ENCODE data around the gene CELSR1. TPM values are rescaled to one million over a fixed set of nuclear protein-coding genes. Genes with fewer than 3 reads are reported as not detected.

CELSR1 gene
- total RNA-seq, 1 donor from 2014 or later, result 27.6 TPM

GRCh38 chr22:46421267-46421666, 116.2 kb downstream of the CELSR1 start:
- TF ChIP-seq EZH2 (IDR thresholded peaks at IDR 0.05; ENCODE audit: insufficient read depth, low read length), result no peak
- no peak for TF ChIP-seq CTCF (IDR thresholded peaks at IDR 0.05; ENCODE audit: insufficient read depth, low read depth, low read length)
- Histone ChIP-seq H3K36me3 (ENCODE audit: insufficient read depth, low read length) (no peaks in the 10 kb centered on the region), H4K20me1 (ENCODE audit: insufficient read depth, low read length) (no peaks in the 10 kb centered on the region), H2AFZ (ENCODE audit: low read depth, low read length) (no peak overlapping the region), H3K27ac (ENCODE audit: low read depth, low read length) (no peak overlapping the region), H3K9me3 (ENCODE audit: insufficient read depth, low read depth, low read length) (no peaks in the 10 kb centered on the region), H3K4me1 (ENCODE audit: insufficient read depth, low read length) (peaks cover 22% of the 10 kb centered on the region), H3K27me3 (ENCODE audit: insufficient read depth, low read length) (no peaks in the 10 kb centered on the region), H3K79me2 (ENCODE audit: insufficient read depth, low read length) (no peaks in the 10 kb centered on the region), H3K4me2 (ENCODE audit: low read length) (no peak overlapping the region), H3K4me3 (ENCODE audit: insufficient read depth, low read depth, low read length) (no peak overlapping the region), H3K9ac (ENCODE audit: low read length) (no peak overlapping the region)
- Mint-ChIP-seq H3K4me1 (ENCODE audit: low read depth, unreplicated experiment) (peaks cover 26% of the 10 kb centered on the region), H3K9me3 (ENCODE audit: unreplicated experiment) (peaks cover 14% of the 10 kb centered on the region), H3K27ac (ENCODE audit: unreplicated experiment) (no peak overlapping the region), H3K27me3 (ENCODE audit: low read depth, unreplicated experiment) (no peaks in the 10 kb centered on the region), H3K36me3 (ENCODE audit: low read depth, unreplicated experiment) (peaks cover 20% of the 10 kb centered on the region), H3K4me3 (ENCODE audit: unreplicated experiment) (no peak overlapping the region)
- DNase-seq (ENCODE audit: low read depth), result no peak
- FAIRE-seq, result no peak

- no peaks in the 10 kb centered on the region for H3K9me3 ChIP-seq (ENCODE audit: insufficient read depth, low read depth, low read length)
- Mint-ChIP-seq H3K4me1 (ENCODE audit: low read depth, unreplicated experiment) (peaks cover 19% of the 10 kb centered on the region), H3K9me3 (ENCODE audit: unreplicated experiment) (peaks cover 2% of the 10 kb centered on the region), H3K27ac (ENCODE audit: unreplicated experiment) (no peak overlapping the region), H3K27me3 (ENCODE audit: low read depth, unreplicated experiment) (no peaks in the 10 kb centered on the region), H3K4me3 (ENCODE audit: unreplicated experiment) (no peak overlapping the region), H3K36me3 (ENCODE audit: low read depth, unreplicated experiment) (peaks cover 13% of the 10 kb centered on the region)
- H3K79me2 ChIP-seq (ENCODE audit: insufficient read depth, low read length), result no peaks in the 10 kb centered on the region
- no peak for FAIRE-seq
- H4K20me1 ChIP-seq (ENCODE audit: insufficient read depth, low read length), result no peaks in the 10 kb centered on the region
- H3K9ac ChIP-seq (ENCODE audit: low read length), result no peak overlapping the region
- no peaks in the 10 kb centered on the region for H3K36me3 ChIP-seq (ENCODE audit: insufficient read depth, low read length)
- H2AFZ ChIP-seq (ENCODE audit: low read depth, low read length), result no peak overlapping the region
- H3K4me2 ChIP-seq (ENCODE audit: low read length), result no peak overlapping the region
- TF ChIP-seq EZH2 (IDR thresholded peaks at IDR 0.05; ENCODE audit: insufficient read depth, low read length) (no peak), CTCF (IDR thresholded peaks at IDR 0.05; ENCODE audit: insufficient read depth, low read depth, low read length) (no peak)
- H3K27ac ChIP-seq (ENCODE audit: low read depth, low read length), result no peak overlapping the region
- H3K27me3 ChIP-seq (ENCODE audit: insufficient read depth, low read length), result no peaks in the 10 kb centered on the region
- peaks cover 30% of the 10 kb centered on the region for H3K4me1 ChIP-seq (ENCODE audit: insufficient read depth, low read length)
- no peak overlapping the region for H3K4me3 ChIP-seq (ENCODE audit: insufficient read depth, low read depth, low read length)
- DNase-seq (ENCODE audit: low read depth), result no peak
Measured at GRCh38 chr22:46419754-46420571, 117.5 kb downstream of the CELSR1 start.

GRCh38 chr22:46418827-46419226, 118.6 kb downstream of the CELSR1 start:
- Histone ChIP-seq H3K79me2 (ENCODE audit: insufficient read depth, low read length) (no peaks in the 10 kb centered on the region), H3K9me3 (ENCODE audit: insufficient read depth, low read depth, low read length) (no peaks in the 10 kb centered on the region), H3K27ac (ENCODE audit: low read depth, low read length) (no peak overlapping the region), H3K36me3 (ENCODE audit: insufficient read depth, low read length) (no peaks in the 10 kb centered on the region), H4K20me1 (ENCODE audit: insufficient read depth, low read length) (no peaks in the 10 kb centered on the region), H3K9ac (ENCODE audit: low read length) (no peak overlapping the region), H3K4me1 (ENCODE audit: insufficient read depth, low read length) (peaks cover 23% of the 10 kb centered on the region), H2AFZ (ENCODE audit: low read depth, low read length) (no peak overlapping the region), H3K27me3 (ENCODE audit: insufficient read depth, low read length) (peaks cover 1% of the 10 kb centered on the region), H3K4me3 (ENCODE audit: insufficient read depth, low read depth, low read length) (no peak overlapping the region), H3K4me2 (ENCODE audit: low read length) (no peak overlapping the region)
- peaks cover 13% of the 10 kb centered on the region for H3K36me3 Mint-ChIP-seq (ENCODE audit: low read depth, unreplicated experiment)
- FAIRE-seq (no peak), DNase-seq (ENCODE audit: low read depth) (no peak)
- H3K4me3 Mint-ChIP-seq (ENCODE audit: unreplicated experiment), result no peak overlapping the region
- peaks cover 2% of the 10 kb centered on the region for H3K9me3 Mint-ChIP-seq (ENCODE audit: unreplicated experiment)
- H3K27ac Mint-ChIP-seq (ENCODE audit: unreplicated experiment), result no peak overlapping the region
- H3K27me3 Mint-ChIP-seq (ENCODE audit: low read depth, unreplicated experiment), result no peaks in the 10 kb centered on the region
- no peak for TF ChIP-seq CTCF (IDR thresholded peaks at IDR 0.05; ENCODE audit: insufficient read depth, low read depth, low read length)
- TF ChIP-seq EZH2 (IDR thresholded peaks at IDR 0.05; ENCODE audit: insufficient read depth, low read length), result no peak
- H3K4me1 Mint-ChIP-seq (ENCODE audit: low read depth, unreplicated experiment), result peaks cover 13% of the 10 kb centered on the region
